Measurements from ENCODE around the gene AUTS2. TPM values are rescaled to one million over a fixed set of nuclear protein-coding genes. Genes with fewer than 3 reads are reported as not detected.

AUTS2 gene
- total RNA-seq, 1 donor from 2014 or later: 53.0 TPM

- H3K27me3 ChIP-seq: no peaks in the 10 kb centered on the region
- TF ChIP-seq POLR2A (IDR thresholded peaks at IDR 0.05): no peak
- no peak for TF ChIP-seq CTCF (IDR thresholded peaks at IDR 0.05)
- TF ChIP-seq POLR2AphosphoS5 (IDR thresholded peaks at IDR 0.05; ENCODE audit: insufficient read depth in 1 of 2, low read depth in 1 of 2): no peak
- H3K4me3 ChIP-seq: no peak overlapping the region
- H3K36me3 ChIP-seq: no peaks in the 10 kb centered on the region
- no peaks in the 10 kb centered on the region for H3K9me3 ChIP-seq
- DNase-seq (ENCODE audit: extremely low spot score in 2 of 2): no peak
- H3K4me1 ChIP-seq: peaks cover 15% of the 10 kb centered on the region
- H3K27ac ChIP-seq: no peak overlapping the region
- intact Hi-C loops (cut with DNase I): no loop called here
Measured at GRCh38 chr7:70349819-70350218, 751.5 kb downstream of the AUTS2 start.

GRCh38 chr7:70352088-70352487, 753.8 kb downstream of the AUTS2 start:
- peaks cover 31% of the 10 kb centered on the region for H3K4me1 ChIP-seq
- H3K4me3 ChIP-seq: no peak overlapping the region
- TF ChIP-seq POLR2AphosphoS5 (IDR thresholded peaks at IDR 0.05; ENCODE audit: insufficient read depth in 1 of 2, low read depth in 1 of 2): no peak
- no peak for TF ChIP-seq POLR2A (IDR thresholded peaks at IDR 0.05)
- TF ChIP-seq CTCF (IDR thresholded peaks at IDR 0.05): no peak
- no peaks in the 10 kb centered on the region for H3K9me3 ChIP-seq
- no peak for DNase-seq (ENCODE audit: extremely low spot score in 2 of 2)
- no peaks in the 10 kb centered on the region for H3K36me3 ChIP-seq
- intact Hi-C loops (cut with DNase I): no loop called here
- H3K27me3 ChIP-seq: no peaks in the 10 kb centered on the region
- no peak overlapping the region for H3K27ac ChIP-seq

DNA sequence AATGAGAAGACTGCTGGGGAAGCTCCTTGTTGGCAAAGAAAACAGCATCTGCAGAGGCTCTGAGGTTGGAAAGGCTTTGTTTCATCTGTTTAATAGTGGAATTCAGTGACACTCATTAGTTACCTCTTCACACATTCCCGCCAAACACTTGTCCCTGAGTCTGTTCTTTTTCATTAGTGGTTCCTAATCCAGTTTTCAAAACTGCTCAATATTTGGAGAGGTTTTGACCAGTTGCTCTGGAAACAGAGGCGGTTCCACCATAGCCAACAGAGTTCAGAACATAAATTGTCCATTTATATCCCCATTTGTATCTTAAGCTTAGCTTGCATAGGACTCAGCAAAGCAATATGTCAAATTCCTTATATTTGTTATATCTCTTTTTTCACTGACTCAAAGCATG, 754.6 kb downstream of the AUTS2 start:
- H3K36me3 ChIP-seq: no peaks in the 10 kb centered on the region

DNA sequence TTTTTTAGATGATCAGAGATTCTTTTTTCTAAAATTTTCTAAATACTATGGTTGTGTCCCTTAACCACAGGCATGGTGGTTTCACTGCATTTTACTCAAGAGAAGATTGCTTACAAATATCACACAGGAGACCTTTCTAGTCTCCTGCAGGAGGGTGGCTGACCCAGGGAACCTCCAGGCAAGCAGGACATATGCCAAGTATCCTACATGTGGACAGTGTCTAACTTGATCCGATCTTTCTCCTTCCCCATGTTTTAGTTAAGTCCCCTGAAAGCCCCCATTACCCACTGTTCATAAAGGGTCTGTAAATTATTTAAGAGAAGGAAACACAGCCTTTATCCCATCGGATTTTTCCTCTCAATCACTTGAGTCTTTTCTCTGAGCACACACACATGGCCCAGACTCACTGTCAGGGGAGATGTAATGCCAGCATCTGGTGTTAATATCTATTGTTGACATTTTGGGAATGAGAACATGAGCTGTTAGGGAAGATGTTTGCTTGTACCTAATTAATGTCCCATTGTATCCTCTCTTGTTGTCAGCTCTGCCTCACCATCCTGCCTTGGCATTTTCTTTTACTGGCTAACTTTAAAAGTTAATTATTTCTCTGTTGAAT, 755.2 kb downstream of the AUTS2 start:
- H3K4me1 ChIP-seq: peaks cover 31% of the 10 kb centered on the region
- no peak overlapping the region for H3K27ac ChIP-seq
- no peak overlapping the region for H3K4me3 ChIP-seq

More for the DNA sequence above, 754.6 kb downstream of the AUTS2 start:
- intact Hi-C loops (cut with DNase I): no loop called here
- Histone ChIP-seq H3K27ac (no peak overlapping the region), H3K4me1 (peaks cover 31% of the 10 kb centered on the region), H3K9me3 (no peaks in the 10 kb centered on the region), H3K27me3 (no peaks in the 10 kb centered on the region), H3K4me3 (no peak overlapping the region)
- DNase-seq (ENCODE audit: extremely low spot score in 2 of 2): no peak
- TF ChIP-seq POLR2A (IDR thresholded peaks at IDR 0.05): no peak
- no peak for TF ChIP-seq POLR2AphosphoS5 (IDR thresholded peaks at IDR 0.05; ENCODE audit: insufficient read depth in 1 of 2, low read depth in 1 of 2)
- no peak for TF ChIP-seq CTCF (IDR thresholded peaks at IDR 0.05)

More for the DNA sequence above, 755.2 kb downstream of the AUTS2 start:
- no peak for TF ChIP-seq POLR2AphosphoS5 (IDR thresholded peaks at IDR 0.05; ENCODE audit: insufficient read depth in 1 of 2, low read depth in 1 of 2)
- TF ChIP-seq POLR2A (IDR thresholded peaks at IDR 0.05): no peak
- TF ChIP-seq CTCF (IDR thresholded peaks at IDR 0.05): no peak
- Histone ChIP-seq H3K36me3 (no peaks in the 10 kb centered on the region), H3K27me3 (no peaks in the 10 kb centered on the region), H3K9me3 (no peaks in the 10 kb centered on the region)
- DNase-seq (ENCODE audit: extremely low spot score in 2 of 2): no peak
- intact Hi-C loops (cut with DNase I): no loop called here

Measured in vagina (tissue), 2 donors.